HCT116 (cell line): ENCODE results near the gene ALDH4A1. TPM values are rescaled to one million over a fixed set of nuclear protein-coding genes. Genes with fewer than 3 reads are reported as not detected.

Source experiments
- ATAC-seq: fragments of 200-7000 bp; cut with Tn5 transposase; 2 replicates; pipeline ENCODE4 v1.9.1; 2020; ENCODE audit warnings: mild to moderate bottlenecking, moderate library complexity
- BruUV-seq: library from RNA; stranded (reverse); fragments of 400-500 nt; replicated peaks from 2 replicates; lab custom pipeline; 2021; lab: Mats Ljungman, UMichigan
- CTCF ChIA-PET: fragments of 300-600 bp; sonication (Branson Sonifier 250); formaldehyde crosslinking; loops from one replicate; lab custom pipeline; 2021; ENCODE audit warnings: antibody characterized with exemption; lab: Charles Lee
- POLR2A ChIA-PET: fragments of 300-600, 350-600 bp; sonication (Branson Sonifier 250); formaldehyde crosslinking; loops from one replicate; lab custom pipeline; 2021; ENCODE audit warnings: antibody characterized with exemption; lab: Charles Lee
- RAD21 ChIA-PET, 2 experiments: fragments of 300-600 bp; sonication (Branson Sonifier 250); formaldehyde crosslinking; loops; one replicate each; lab custom pipeline; 2023; ENCODE audit warnings: low total read pairs in 2 of 2; ENCODE audit not compliant: uncharacterized antibody in 2 of 2, unreplicated experiment in 2 of 2, low non-redundant PET in 1 of 2; lab: Charles Lee
- DNase-seq: peaks from one replicate; pipeline ENCODE4 v3.0.0-alpha.2; 2010; ENCODE audit warnings: low read depth, low spot score
- H2AFZ ChIP-seq: fragments of 200-600 bp; shearing (Covaris generic), sonication (generic); 2 replicates; pipeline ENCODE4 v1.6.1; 2017; ENCODE audit warnings: low read depth, mixed run types, mixed read lengths, antibody characterized with exemption, low read length; ENCODE audit not compliant: poor library complexity, severe bottlenecking
- H3K27ac ChIP-seq: 2 replicates; pipeline ENCODE4 v1.5.1; 2012; ENCODE audit warnings: low read depth, low read length
- H3K27me3 ChIP-seq: fragments of 200-600 bp; sonication (generic); 2 replicates; pipeline ENCODE4 v1.6.1; 2016; ENCODE audit warnings: mixed run types, low read length, mixed read lengths; ENCODE audit not compliant: insufficient read depth
- H3K36me3 ChIP-seq, 2 experiments: fragments of 200-500 bp in 1 of 2; fragments of 200-600 bp in 1 of 2; sonication (Bioruptor generic) in 1 of 2; sonication (generic) in 1 of 2; 2 replicates each; pipeline versions ENCODE4 v1.5.1 to v1.6.1; 2014 to 2016; ENCODE audit warnings: low read length in 2 of 2, inconsistent platforms in 1 of 2, mixed read lengths in 1 of 2, mixed run types in 1 of 2; ENCODE audit not compliant: insufficient read depth in 2 of 2, control insufficient read depth in 1 of 2
- H3K4me1 ChIP-seq, 2 experiments: fragments of 200-600 bp in 1 of 2; sonication (generic) in 1 of 2; 2 replicates each; pipeline versions ENCODE4 v1.5.1 to v1.6.1; 2012 to 2017; ENCODE audit warnings: low read length in 2 of 2, inconsistent platforms in 1 of 2, mild to moderate bottlenecking in 1 of 2, mixed read lengths in 1 of 2, mixed run types in 1 of 2, moderate library complexity in 1 of 2; ENCODE audit not compliant: insufficient read depth in 2 of 2, control insufficient read depth in 1 of 2
- H3K4me2 ChIP-seq: fragments of 200-600 bp; sonication (generic); 2 replicates; pipeline ENCODE4 v1.6.1; 2017; ENCODE audit warnings: mixed run types, low read length, mixed read lengths
- H3K4me3 ChIP-seq, 2 experiments: fragments of 200-600 bp in 1 of 2; sonication (generic) in 1 of 2; replicated peaks in 1 of 2; 2 replicates each; pipeline ENCODE4 v1.5.1; 2011 to 2016; ENCODE audit warnings: low read length in 2 of 2, control low read depth in 1 of 2, low read depth in 1 of 2, mild to moderate bottlenecking in 1 of 2, mixed read lengths in 1 of 2, mixed run types in 1 of 2
- H3K79me2 ChIP-seq: fragments of 200-600 bp; sonication (generic); 2 replicates; pipeline ENCODE4 v1.6.1; 2017; ENCODE audit warnings: mild to moderate bottlenecking, mixed run types, low read length, moderate library complexity, mixed read lengths; ENCODE audit not compliant: insufficient read depth
- H3K9ac ChIP-seq: fragments of 200-600 bp; sonication (generic); 2 replicates; pipeline ENCODE4 v1.6.1; 2016; ENCODE audit warnings: low read length, mixed read lengths
- H3K9me2 ChIP-seq: fragments of 200-600 bp; sonication (generic), shearing (Covaris generic); 2 replicates; pipeline ENCODE4 v1.6.1; 2017; ENCODE audit warnings: mixed run types, mild to moderate bottlenecking, moderate library complexity; ENCODE audit not compliant: insufficient read depth
- H3K9me3 ChIP-seq, 2 experiments: fragments of 200-500 bp in 1 of 2; fragments of 200-600 bp in 1 of 2; sonication (Bioruptor generic) in 1 of 2; sonication (generic) in 1 of 2; 2 replicates each; pipeline ENCODE4 v1.6.1; 2014 to 2017; ENCODE audit warnings: low read length in 2 of 2, mixed read lengths in 2 of 2, inconsistent platforms in 1 of 2, low read depth in 1 of 2, mild to moderate bottlenecking in 1 of 2, mixed run types in 1 of 2, moderate library complexity in 1 of 2; ENCODE audit not compliant: control insufficient read depth in 1 of 2, insufficient read depth in 1 of 2
- H4K20me1 ChIP-seq: fragments of 200-600 bp; sonication (generic), shearing (Covaris generic); 2 replicates; pipeline ENCODE4 v1.6.1; 2017; ENCODE audit warnings: mixed run types, mild to moderate bottlenecking, moderate library complexity; ENCODE audit not compliant: insufficient read depth
- EZH2 ChIP-seq: fragments of 200-600 bp; sonication (generic); IDR thresholded peaks from 2 replicates; pipeline ENCODE4 v1.6.1; 2017; ENCODE audit warnings: antibody characterized with exemption, mixed run types
- EZH2phosphoT487 ChIP-seq: fragments of 200-600 bp; IDR thresholded peaks from 2 replicates; pipeline ENCODE4 v1.6.1; 2018; ENCODE audit warnings: antibody characterized with exemption, borderline replicate concordance
- FOSL1 ChIP-seq: IDR thresholded peaks from 2 replicates; pipeline ENCODE4 v1.6.1; 2012; ENCODE audit warnings: low read depth
- POLR2A ChIP-seq: IDR thresholded peaks from 2 replicates; pipeline ENCODE4 v1.7.0; 2011; ENCODE audit warnings: borderline replicate concordance; ENCODE audit not compliant: insufficient read depth, insufficient read length; ENCODE audit errors: extremely low read depth
- POLR2AphosphoS5 ChIP-seq: IDR thresholded peaks from 2 replicates; pipeline ENCODE4 v1.6.1; 2011; ENCODE audit warnings: mild to moderate bottlenecking, low read depth, low read length, moderate library complexity
- RAD21 ChIP-seq: IDR thresholded peaks from 2 replicates; pipeline ENCODE4 v1.6.1; 2012; ENCODE audit warnings: low read depth, mild to moderate bottlenecking
- REST ChIP-seq: IDR thresholded peaks from 2 replicates; pipeline ENCODE4 v1.6.1; 2012; ENCODE audit warnings: low read depth
- SP1 ChIP-seq: IDR thresholded peaks from 2 replicates; pipeline ENCODE4 v1.6.1; 2012; ENCODE audit warnings: low read depth
- SRF ChIP-seq: IDR thresholded peaks from 2 replicates; pipeline ENCODE4 v1.6.1; 2012; ENCODE audit warnings: low read depth
- TCF7L2 ChIP-seq: IDR thresholded peaks from 2 replicates; pipeline ENCODE4 v1.7.0; 2011; ENCODE audit warnings: borderline replicate concordance, inconsistent platforms; ENCODE audit not compliant: insufficient read depth, insufficient read length; ENCODE audit errors: extremely low read depth
- YY1 ChIP-seq: IDR thresholded peaks from 2 replicates; pipeline ENCODE4 v1.6.1; 2011; ENCODE audit warnings: low read length, low read depth, moderate library complexity, mild to moderate bottlenecking; ENCODE audit not compliant: insufficient replicate concordance; ENCODE audit errors: extremely low read depth
- ZFX ChIP-seq: fragments of 450-650 bp; IDR thresholded peaks from 2 replicates; pipeline ENCODE4 v1.6.1; 2017
- ZNF274 ChIP-seq: fragments of 200-500 bp; sonication (Bioruptor generic); IDR thresholded peaks from 2 replicates; pipeline ENCODE4 v1.6.1; 2014; ENCODE audit warnings: mild to moderate bottlenecking, low read depth, low read length, inconsistent platforms
- intact Hi-C: fragments of 100-400 bp; cut with micrococcal nuclease; formaldehyde crosslinking; loops from 2 replicates; pipeline ENCODE4 v1.10.0; 2022
- total RNA-seq: library from RNA; stranded (reverse); gene quantifications from one replicate; pipeline ENCODE4 v1.2.1, GENCODE V29; 2021; ENCODE audit not compliant: unreplicated experiment
- TF ChIP-seq, protein P1 (sequence below): IDR thresholded peaks from 2 replicates; pipeline ENCODE4 v1.6.1; 2012

ALDH4A1 gene
- total RNA-seq, 1 experiment from 2014 or later = 12.6 TPM

GRCh38 chr1:18912550-18912949 lies 10.2 kb upstream of the ALDH4A1 start:
- no peak overlapping the region for H2AFZ ChIP-seq
- CTCF ChIA-PET = interaction anchor here (1.0 to 3.3 kb wide), 21 partner anchors 9 to 323 kb away, joined by 3 to 38 read pairs (median 6); partner anchors contain the start of genes ALDH4A1 and IFFO2

More at GRCh38 chr1:18912550-18912949, 10.2 kb upstream of the ALDH4A1 start:
- H3K9me2 ChIP-seq = no peaks in the 10 kb centered on the region
- ATAC-seq = no peak
- no peaks in the 10 kb centered on the region for H3K79me2 ChIP-seq
- no peak overlapping the region for H3K4me3 ChIP-seq
- no peaks in the 10 kb centered on the region for H3K27me3 ChIP-seq
- no peak overlapping the region for H3K27ac ChIP-seq
- H3K4me2 ChIP-seq = no peak overlapping the region
- intact Hi-C loops = loop anchor here (5.0 kb wide), 1 partner anchor 45 kb away; the partner anchor contains the start of gene IFFO2
- H3K4me1 ChIP-seq = peaks cover 0 to 8% of the 10 kb centered on the region in 2 experiments; a peak in 1 of 4 replicates
- H3K36me3 ChIP-seq = peaks cover 8 to 21% of the 10 kb centered on the region in 2 experiments; a peak in 2 of 4 replicates
- TF ChIP-seq POLR2A = no peak
- TF ChIP-seq REST = no peak
- TF ChIP-seq EZH2 = no peak
- no peak for TF ChIP-seq YY1
- no peak for TF ChIP-seq TCF7L2
- TF ChIP-seq SRF = no peak
- TF ChIP-seq EZH2phosphoT487 = no peak
- TF ChIP-seq FOSL1 = no peak
- no peak for TF ChIP-seq POLR2AphosphoS5
- no peak for TF ChIP-seq ZFX
- no peak for TF ChIP-seq ZNF274
- TF ChIP-seq, protein P1, sequence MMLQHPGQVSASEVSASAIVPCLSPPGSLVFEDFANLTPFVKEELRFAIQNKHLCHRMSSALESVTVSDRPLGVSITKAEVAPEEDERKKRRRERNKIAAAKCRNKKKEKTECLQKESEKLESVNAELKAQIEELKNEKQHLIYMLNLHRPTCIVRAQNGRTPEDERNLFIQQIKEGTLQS = no peak
- no peak for TF ChIP-seq SP1
- no peak for TF ChIP-seq RAD21
- TF ChIP-seq, all 23 proteins: peak for 0
- ChIA-PET POLR2A (interaction anchor here (1.3 kb wide), 1 partner anchor 15 kb away, joined by 6 read pairs; no protein-coding TSS in a partner anchor), RAD21 (interaction anchor here in 1 of 2 experiments (1.0 kb wide), 1 partner anchor 60 kb away, joined by 4 read pairs; no protein-coding TSS in a partner anchor)
- H3K9ac ChIP-seq = no peak overlapping the region
- H4K20me1 ChIP-seq = no peaks in the 10 kb centered on the region
- no TSS peak for BruUV-seq
- H3K9me3 ChIP-seq = no peaks in the 10 kb centered on the region
- DNase-seq = no peak
